ENCODE data around the gene FTSJ1. TPM values are rescaled to one million over a fixed set of nuclear protein-coding genes. Genes with fewer than 3 reads are reported as not detected.

FTSJ1 gene
- total RNA-seq, 1 donor from 2014 or later: 35.4 TPM

DNA sequence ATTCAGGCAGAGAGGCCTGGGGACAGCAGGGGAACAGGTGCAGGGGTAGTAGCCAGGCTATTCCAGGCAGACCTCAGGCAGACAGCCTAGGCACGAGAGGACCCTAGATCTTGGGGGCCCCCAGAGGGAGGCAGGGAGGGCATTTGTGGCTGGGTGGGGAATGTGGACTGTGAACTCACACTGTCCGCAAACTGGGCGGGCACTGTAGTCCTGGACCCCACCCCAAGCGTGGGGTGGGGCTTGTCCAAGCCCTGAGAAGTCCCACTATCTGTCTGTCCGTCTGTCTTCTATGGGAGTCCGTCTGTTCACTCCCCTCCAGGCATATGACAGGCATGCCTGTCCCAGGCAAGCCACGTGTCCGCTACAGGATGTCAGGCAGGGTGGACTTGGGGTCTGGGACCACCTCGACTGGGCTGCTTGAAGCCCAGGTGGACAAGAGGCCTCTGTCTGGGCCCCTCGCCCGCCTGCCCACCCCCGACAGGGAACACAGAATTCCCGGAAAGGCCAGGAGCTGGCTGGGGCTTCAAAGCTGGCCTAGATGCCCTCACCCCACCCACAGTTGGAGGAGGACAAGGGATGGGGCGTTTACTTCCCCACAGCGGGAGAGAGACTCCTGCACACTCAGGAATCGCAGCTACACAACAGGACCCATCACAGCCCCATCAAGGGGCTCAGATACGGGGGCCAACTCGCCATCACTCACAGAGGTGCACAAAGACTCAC lies 5.7 kb upstream of the FTSJ1 start, which contains the start of gene SLC38A5:
TSS of gene SLC38A5 (minus strand) at position 151 of the 723 bp plus-strand sequence. CDS start 2,336 bp downstream, outside the sequence.
- DNase-seq (ENCODE audit: low read depth in 2 of 2): no peak

DNA sequence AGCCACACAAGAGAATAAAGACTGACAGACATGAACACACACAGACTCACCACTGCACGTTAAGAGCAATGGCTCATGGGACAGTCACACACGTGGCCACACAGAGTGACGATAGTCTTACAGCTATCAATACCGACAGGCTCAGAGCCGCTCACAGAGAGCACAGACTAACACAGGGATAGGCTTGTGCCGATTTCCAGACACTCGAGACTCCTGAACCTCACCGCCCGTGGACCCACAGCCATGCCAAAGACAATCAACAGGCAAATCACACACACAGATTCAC lies 5.2 kb upstream of the FTSJ1 start:
- DNase-seq (ENCODE audit: low read depth in 2 of 2): no peak

DNA sequence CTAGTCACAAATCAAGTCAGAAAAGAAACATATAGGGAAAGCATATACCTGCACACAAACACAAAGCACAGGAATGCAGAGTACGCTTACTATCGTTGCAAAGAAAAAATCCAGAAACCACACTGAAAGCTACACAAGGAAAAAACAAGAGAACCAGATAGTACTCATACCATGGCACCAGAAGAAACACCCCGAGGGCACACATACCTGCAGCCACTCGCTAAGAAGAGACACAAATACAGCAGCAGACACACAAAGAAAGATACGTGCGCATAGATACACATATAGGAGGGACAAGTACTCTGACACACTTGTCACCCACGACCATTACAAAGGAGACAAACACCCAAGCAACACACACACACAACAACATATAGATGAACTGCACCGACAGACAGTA lies 4.5 kb upstream of the FTSJ1 start:
- no peak for DNase-seq (ENCODE audit: low read depth in 2 of 2)

DNA sequence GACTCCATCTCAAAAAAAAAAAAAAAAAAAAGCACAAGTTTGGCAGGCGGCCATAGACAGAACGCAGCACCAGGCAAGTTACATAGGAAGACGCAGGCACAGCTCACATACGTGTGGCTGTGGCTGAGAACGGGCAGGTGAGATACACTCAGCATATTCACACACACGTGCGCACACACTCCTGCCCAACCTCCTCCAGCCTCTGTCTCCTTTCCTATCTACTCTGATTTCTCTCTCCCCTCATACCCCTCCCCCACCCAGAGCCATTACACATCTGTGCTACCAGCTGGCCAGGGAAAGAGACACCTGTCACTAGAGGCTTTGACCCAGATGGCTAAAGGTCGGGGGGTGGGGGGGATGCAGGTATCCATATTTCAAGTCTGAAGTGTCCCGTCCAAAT lies 3.8 kb upstream of the FTSJ1 start:
- no peak for DNase-seq (ENCODE audit: low read depth in 2 of 2)

DNA sequence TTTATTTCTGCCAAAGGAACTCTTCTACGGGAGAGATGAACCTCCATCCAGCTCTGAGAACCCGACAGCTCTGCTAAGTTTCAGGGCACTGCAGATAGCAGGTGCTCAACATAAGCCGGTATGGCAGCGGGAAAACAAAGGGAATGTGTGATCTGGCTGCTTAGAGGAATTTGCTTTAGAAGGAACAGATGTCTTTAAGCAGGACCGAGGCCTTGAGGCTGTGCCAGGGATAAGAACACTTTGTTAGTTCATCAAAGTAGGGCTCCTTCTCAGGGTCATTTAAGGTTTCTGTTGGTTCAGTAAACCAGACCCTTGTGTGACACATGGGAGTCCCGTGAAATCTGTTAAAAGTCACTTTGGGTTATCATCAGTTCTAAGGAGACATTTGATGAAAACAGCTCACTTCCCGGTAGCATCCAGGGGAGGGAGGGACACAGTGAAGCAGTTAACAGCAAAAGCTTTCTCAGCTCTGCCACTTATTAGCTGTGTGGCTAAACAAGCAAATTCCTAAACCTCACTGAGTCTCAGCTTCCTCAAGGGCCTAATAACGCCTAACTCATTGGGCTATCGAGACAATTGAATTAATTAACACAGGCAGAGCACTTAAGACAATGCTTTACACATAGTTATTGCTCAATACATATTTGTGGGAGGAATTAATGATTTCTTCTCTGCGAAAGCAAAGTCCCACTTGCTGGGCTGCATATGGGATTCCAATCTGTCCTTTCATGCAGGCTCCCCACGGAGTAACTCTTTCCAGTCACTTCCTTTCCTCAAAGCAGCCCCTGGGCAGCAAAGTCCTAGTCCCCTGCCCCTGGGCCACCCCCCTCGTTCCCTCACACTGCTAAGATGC lies 2.9 kb upstream of the FTSJ1 start:
- no peak for DNase-seq (ENCODE audit: low read depth in 2 of 2)

DNA sequence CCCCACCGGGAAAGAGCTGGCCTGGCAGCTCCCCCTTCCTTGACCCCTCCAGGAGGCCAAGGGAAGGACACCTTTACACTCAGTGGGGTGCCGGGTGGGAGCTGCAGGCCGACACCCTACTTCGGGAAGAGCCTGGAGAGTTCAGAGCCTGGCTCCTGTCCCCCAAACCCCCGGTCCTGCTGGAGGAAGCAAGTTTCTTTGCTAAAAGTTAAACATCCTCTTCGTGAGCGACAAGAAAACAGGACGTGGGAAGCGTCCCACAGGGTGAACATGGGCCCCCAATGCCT lies 2.4 kb upstream of the FTSJ1 start:
- DNase-seq (ENCODE audit: low read depth in 2 of 2): no peak

DNA sequence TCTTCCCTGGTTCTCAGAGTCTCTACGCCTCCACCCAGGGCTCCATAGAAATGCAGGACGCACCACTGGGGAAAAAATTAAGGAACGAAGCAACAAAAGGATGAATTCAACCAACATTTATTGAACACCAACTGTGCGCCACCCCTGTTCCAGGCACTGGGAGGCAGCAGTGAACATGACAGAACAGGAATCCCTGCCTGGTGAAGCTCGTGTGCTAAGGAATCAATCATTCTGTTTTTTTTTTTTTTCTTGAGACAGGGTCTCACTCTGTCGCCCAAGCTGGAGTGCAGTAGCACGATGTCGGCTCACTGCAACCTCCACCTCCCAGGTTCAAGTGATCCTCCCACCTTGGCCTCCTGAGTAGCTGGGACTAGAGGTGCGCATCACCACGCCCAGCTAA lies 1.9 kb upstream of the FTSJ1 start:
- peak in 1 of 2 donors; percentile 26 for DNase-seq (ENCODE audit: low read depth in 2 of 2)

DNA sequence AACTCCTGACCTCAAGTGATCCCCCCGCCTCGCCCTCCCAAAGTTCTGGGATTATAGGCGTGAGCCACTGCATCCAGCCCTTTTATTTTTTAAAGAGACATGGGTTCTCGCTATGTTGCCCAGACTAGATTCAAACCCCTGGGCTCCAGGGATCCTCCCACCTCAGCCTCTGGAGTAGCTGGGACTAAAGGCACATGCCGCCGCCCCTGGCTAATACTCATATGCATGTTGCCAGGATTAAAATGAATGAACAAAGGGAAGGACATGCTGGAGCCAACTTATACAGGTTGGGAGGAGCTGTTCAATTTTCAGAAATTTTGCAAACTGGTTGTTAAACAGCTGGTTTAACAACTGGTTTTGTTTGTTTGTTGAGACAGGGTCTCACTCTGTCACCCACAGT lies 1.4 kb upstream of the FTSJ1 start:
- DNase-seq (ENCODE audit: low read depth in 2 of 2): no peak

DNA sequence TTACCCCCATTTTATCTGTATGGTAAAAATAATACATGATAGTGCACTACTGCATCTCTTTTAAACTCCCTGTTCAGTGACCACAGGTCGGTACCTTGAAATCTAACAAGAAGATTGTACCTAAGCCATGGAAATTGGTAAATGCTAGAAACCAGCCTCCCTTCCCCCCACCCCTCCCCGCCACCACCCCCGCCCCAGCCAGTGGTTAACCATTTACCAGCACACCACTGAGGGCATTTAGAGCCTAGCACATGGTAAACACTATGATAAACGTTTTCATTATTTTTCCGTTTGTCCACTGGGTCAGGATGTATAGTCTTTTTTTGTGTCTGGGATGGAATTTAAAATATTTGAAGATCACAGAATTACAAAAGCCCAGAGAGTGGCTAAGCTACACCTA lies 703 bp upstream of the FTSJ1 start:
- DNase-seq (ENCODE audit: low read depth in 2 of 2): no peak

DNA sequence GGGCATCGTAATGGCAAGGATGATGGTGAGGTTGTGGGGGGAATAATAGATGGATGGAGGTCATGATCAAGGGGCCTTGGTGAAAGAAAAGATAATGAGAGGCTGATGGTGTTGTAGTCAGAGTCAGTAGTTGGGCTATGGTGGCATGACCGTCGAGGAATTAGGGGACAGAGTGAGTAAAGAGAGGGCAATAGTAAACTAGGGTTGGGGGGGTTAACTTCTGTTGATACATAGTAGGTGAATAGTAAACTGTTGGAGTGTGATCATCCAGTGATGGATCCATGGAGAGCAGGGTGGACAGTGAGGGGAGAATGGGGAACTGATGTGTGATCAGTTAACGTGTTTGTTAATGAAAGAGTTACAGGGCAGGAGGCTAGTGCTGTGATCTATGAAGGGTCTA lies 920 bp downstream of the FTSJ1 start:
- DNase-seq (ENCODE audit: low read depth in 2 of 2): no peak

DNA sequence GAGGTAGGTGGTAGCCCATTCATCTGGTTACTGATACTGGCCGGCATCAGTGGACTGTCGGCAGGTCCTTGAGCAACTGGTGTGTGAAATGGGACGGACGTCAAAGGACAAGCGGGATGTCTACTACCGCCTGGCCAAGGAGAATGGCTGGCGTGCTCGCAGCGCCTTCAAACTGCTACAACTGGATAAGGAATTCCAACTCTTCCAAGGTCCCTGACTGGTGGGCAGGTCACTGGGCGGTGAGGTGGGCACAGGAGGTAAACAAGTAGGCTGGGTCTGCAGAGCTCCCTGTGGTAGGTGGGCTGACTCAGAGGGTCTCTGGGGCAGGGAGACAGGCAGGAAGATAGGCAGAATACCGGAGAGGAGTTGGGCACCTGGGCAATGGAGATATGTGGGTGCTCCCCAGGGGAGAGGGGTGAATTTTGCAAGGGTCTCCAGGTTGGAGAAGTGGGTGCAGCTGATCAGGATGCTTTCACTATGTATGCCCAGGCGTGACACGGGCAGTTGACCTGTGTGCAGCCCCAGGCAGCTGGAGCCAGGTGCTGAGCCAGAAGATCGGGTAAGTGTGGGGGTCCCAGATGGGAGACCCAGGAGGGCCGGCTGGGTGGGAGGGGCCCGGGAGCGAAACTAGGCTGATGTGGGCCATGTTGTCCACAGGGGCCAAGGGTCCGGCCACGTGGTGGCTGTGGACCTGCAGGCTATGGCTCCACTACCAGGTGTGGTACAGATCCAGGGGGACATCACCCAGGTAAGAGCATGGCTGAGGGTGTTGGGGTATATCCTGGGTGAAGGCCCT lies 2.2 kb downstream of the FTSJ1 start:
- no peak for DNase-seq (ENCODE audit: low read depth in 2 of 2)

DNA sequence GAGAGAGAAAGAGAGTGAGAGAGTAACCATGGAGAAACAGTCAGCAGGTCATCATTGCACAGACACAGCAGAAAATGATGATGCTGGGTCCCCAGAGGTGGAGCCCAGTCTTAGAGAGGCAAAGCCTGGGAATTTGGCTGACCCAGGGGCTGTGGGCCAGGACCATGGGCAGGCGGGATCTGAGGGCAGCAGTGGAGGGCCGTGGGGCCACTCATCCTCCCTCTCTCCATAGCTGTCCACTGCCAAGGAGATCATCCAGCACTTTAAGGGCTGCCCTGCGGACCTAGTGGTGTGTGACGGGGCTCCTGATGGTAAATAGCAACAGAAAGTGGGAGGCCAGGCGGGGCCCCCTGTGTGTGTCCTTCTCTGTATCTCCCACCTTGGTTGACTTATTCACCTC lies 2.8 kb downstream of the FTSJ1 start:
- DNase-seq (ENCODE audit: low read depth in 2 of 2): no peak

DNA sequence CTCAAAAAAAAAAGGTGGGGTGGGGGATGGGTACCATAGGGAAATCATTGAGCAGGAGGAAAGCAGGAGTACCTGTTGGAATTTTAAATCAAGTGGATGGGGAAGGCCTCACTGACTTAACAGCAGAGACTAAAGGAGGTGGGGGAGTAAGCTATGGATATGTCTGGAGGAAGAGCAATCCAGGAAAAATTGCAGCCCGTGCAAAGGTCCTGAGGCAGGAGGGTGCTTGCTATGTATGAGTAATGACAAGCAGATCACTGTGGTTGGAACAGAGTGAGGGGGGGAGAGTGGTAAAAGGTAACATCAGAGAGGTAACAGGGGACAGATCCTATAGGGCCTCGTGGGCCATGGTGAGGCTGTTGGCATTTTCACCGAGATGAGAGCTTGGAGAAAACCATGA lies 4.1 kb downstream of the FTSJ1 start:
- no peak for DNase-seq (ENCODE audit: low read depth in 2 of 2)

DNA sequence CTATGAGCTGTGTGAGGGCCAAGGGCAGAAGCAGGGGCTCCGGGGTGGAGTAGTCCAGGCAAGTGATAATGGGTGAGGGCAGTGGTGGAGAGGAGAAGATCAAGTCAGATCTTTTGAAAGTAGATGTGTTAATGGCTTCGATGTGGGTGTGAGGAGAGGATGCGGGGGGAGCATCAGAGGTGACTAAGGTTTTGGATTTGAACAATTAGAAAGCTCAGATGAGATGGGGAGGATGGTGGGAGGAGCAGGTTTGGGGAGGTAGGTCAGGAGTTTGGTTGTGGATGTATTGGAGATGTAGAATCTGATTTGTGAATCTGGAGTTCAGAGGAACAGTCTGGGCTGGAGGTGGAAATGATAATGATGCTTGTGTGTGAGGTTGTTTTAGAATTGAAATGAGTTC lies 4.6 kb downstream of the FTSJ1 start:
- no peak for DNase-seq (ENCODE audit: low read depth in 2 of 2)

DNA sequence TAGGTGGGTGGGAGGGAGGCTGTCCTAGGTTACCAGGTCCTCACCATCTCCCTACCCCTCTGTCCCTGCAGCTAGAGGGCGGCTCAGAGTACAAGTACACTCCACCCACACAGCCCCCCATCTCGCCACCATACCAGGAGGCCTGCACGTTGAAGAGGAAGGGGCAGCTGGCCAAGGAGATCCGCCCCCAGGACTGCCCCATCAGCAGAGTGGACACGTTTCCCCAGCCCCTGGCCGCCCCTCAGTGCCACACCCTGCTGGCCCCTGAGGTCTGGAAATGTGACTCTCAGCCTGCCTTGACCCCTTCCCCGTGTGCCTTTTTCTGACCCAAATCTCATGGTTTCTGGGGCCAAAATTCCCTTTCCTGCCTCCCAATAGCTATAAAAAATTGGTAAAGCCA lies 6.5 kb downstream of the FTSJ1 start:
- no peak for DNase-seq (ENCODE audit: low read depth in 2 of 2)

DNA sequence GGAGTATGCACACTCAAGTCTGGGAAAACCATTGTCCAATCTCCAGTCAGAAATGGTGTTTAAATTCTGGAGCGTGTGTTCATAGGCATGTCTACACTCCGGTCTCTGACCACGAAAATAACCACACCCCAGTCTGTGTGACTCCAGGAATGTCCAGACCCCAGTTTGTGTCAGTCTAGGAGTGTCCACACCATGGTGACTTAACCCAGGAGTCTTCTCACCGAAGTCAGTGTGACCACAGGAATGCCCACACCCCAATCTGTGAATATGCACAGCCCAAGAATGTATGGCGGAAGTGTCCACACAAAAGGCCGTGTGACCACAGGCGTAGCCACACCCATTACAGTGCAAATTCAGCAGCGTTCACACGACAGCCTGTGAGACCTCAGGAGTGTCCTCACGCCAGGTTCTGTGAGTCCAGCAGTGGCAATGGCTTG lies 11.4 kb downstream of the FTSJ1 start:
- no peak for DNase-seq (ENCODE audit: low read depth in 2 of 2)

DNA sequence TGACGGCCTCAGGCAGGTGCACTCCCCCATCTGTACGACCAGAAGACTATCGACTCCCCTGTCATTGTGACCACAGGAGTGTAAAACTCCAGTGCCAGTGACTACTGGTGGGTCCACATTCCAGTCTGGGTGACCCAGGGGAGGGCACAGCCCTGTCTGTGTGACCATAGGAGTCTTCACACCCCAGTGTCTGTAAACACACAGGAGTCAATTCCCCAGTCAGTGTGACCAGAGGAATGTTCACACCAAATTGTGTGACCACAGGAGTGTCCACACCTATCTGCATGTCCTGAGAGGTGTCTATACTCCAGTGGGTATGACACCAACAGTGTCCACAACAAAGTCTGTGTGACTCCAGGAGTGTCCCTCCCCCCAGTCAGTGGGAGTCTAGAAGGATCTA lies 12.0 kb downstream of the FTSJ1 start:
- DNase-seq (ENCODE audit: low read depth in 2 of 2): no peak

DNA sequence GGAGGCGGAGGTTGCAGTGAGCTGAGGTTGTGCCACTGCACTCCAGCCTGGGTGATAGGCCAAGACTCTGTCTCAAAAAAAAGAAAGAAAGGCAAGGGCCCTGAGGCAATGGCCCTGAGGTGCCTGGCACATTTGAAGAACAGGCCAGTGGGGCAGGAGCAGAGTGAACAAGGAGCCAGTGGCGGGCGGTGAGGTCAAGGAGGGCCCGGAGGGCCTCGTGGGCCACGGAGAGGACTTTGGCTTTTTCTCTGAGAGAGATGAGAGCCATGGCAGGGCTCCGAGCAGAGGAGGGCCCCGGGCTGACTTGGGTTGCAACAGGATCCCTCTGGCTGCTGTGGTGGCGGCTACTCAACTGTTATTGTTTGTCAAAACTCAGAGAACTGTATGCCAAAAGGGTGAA lies 13.3 kb downstream of the FTSJ1 start:
- no peak for DNase-seq (ENCODE audit: low read depth in 2 of 2)

DNA sequence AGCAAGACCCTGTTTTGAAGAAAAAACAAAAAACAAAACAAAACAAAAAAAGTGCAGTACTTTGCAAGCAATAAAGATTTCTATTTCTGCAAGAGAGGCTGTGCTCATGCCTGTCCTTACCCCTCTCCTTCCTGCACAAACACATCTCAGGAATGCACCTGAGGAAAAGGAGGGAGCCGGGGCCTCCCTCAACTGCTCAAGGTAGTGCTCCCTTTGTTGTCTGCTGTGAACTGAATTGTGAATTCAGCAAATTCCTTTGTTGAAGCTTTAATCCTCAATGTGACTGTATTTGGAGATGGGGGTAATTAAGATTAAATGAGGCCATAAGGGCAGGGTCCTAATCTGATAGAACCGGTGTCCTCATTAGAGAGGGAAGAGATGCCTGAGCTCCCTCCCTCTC lies 13.9 kb downstream of the FTSJ1 start:
- DNase-seq (ENCODE audit: low read depth in 2 of 2): no peak

DNA sequence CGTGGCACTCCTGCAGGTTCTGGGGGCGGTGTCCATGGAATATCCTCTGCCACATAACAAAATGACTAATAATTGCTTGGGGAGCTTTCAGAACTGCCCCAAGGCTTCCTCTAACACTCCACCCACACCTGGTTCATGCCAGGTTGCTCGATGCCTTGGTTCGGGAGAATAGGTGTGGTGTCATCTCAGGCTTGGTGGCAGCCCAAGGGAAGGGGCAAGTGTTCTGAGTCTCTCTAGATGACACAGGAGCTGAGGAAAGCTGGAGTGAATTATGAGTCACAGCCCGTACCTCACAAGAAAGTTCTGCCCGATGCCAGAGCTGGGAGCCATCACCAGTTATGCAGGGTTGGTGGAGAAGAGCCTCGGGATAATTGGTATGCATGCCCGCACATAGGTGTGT lies 14.7 kb downstream of the FTSJ1 start:
- DNase-seq (ENCODE audit: low read depth in 2 of 2): no peak

DNA sequence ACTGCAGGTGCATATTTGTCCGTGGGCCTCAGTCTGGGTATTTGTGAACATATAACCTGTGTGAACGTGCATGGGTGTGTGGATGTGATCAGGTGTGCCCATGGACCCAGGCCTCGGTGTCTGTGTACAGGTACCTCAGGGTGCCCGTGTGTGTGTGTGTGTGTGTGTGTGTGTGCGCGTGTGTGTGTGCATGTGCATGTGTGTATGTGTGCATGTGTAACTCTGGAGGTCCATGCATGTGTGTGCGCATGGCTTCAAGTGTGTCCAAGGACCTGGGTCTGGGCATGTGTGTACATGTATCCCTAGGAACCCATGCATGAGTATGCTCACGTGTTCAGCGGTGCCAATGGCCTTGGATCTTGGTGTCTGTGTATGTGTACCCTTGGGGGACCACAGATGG lies 15.8 kb downstream of the FTSJ1 start:
- no peak for DNase-seq (ENCODE audit: low read depth in 2 of 2)

DNA sequence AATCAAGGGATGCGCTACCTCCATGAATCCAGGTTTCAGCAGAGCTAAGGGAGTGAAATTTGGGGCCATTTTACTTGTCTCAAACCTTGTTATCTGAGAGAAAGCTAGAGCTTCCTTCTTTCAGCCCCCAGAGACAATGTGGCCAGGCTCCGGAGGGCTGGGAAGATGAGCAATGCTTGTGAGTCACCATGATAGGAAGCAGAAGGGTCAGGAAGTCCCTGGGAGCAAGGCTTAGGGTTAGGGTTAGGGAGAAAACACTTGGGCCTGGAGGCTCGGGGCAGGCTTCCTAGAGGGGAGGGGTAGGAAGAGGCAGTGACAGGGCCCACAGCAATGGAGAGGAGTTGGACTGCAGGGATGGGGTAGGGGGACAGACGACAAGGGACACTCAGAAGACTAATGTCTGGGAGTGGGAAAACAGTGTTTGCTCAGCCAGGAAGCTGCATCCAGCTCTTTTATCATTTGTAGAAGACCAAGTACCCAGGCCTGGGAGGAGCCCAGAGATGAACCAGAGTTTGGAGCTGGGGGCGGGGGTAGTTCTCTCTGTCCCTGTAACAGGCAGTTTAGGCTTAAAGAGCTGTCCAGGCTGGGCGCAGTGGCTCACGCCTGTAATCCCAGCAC lies 16.4 kb downstream of the FTSJ1 start:
- DNase-seq (ENCODE audit: low read depth in 2 of 2): peak in 1 of 2 donors; percentile 20

Measured in dermis microvascular lymphatic vessel endothelial cell (primary cell).